Measurements from ENCODE around the gene ZNG1E.
A peak's percentile ranks its signal among the peaks of the same experiment; 100 is the strongest.
"Not testable (repeated sequence)": the region's sequence is repeated elsewhere in the genome, so short reads cannot be mapped to it uniquely, and the experiment has no call there.

Gene ZNG1E

GRCh38 chr9:65675589-65676021 lies at the start of gene ZNG1E:
Gene ZNG1E (plus strand): TSS chr9:65675928. CDS start chr9:65675977, 49 bp downstream.
- peak; percentile 42 for TF ChIP-seq POLR2A (IDR thresholded peaks at IDR 0.05; ENCODE audit: low read length)
- DNase-seq, result not testable (repeated sequence)

- DNase-seq, result not testable (repeated sequence)
Measured at GRCh38 chr9:65673579-65673978, 2.1 kb upstream of the ZNG1E start.

GRCh38 chr9:65675018-65675417 lies 710 bp upstream of the ZNG1E start:
- not testable (repeated sequence) for DNase-seq

GRCh38 chr9:65676389-65676788 lies 661 bp downstream of the ZNG1E start:
- not testable (repeated sequence) for DNase-seq

GRCh38 chr9:65678533-65678932 lies 2.8 kb downstream of the ZNG1E start:
- DNase-seq, result not testable (repeated sequence)

- DNase-seq, result not testable (repeated sequence)
Measured at GRCh38 chr9:65703550-65703949, 27.8 kb downstream of the ZNG1E start.

GRCh38 chr9:65714445-65714844 lies 38.7 kb downstream of the ZNG1E start:
- not testable (repeated sequence) for DNase-seq

GRCh38 chr9:65737096-65737564 lies 61.4 kb downstream of the ZNG1E start, which contains the start of gene FOXD4L4:
Gene FOXD4L4 (plus strand): TSS chr9:65737146. CDS start chr9:65737146, 0 bp downstream.
- DNase-seq, result not testable (repeated sequence)

GRCh38 chr9:65738133-65738532 lies 62.4 kb downstream of the ZNG1E start:
- not testable (repeated sequence) for DNase-seq
